K562 (cell line): ENCODE data around the gene MGRN1. TPM values are rescaled to one million over a fixed set of nuclear protein-coding genes. Genes with fewer than 3 reads are reported as not detected.

Source experiments
- ATAC-seq: fragments of 200-7000 bp; cut with Tn5 transposase; 3 replicates; pipeline ENCODE4 v1.9.1; 2020; ENCODE audit warnings: moderate library complexity
- BruUV-seq: library from RNA; stranded (reverse); fragments of 400-500 nt; replicated peaks from 2 replicates; lab custom pipeline; 2021; lab: Mats Ljungman, UMichigan
- CTCF ChIA-PET: fragments of 300-600 bp; formaldehyde crosslinking; extraction: SDS; loops from one replicate; lab custom pipeline; 2021; ENCODE audit warnings: low intra/inter-chr PET ratio; lab: Yijun Ruan, JAX
- POLR2A ChIA-PET: fragments of 300-600, 350-650 bp; sonication (Branson Sonifier 250); formaldehyde crosslinking; extraction: SDS; loops from one replicate; lab custom pipeline; 2021; ENCODE audit warnings: antibody characterized with exemption, inconsistent platforms; lab: Yijun Ruan, JAX
- DNase-seq, 4 experiments: peaks; one replicate each; pipeline versions ENCODE4 v3.0.0 to v3.0.0-alpha.2; 2011 to 2018; ENCODE audit warnings: low spot score in 3 of 4, mixed read lengths in 3 of 4; ENCODE audit errors: extremely low read depth in 1 of 4
- FAIRE-seq: peaks from 2 replicates; lab custom pipeline; 2011; peaks lifted over from hg19 to GRCh38; lab: Jason Lieb, UNC
- H2AFZ ChIP-seq: 2 replicates; pipeline ENCODE4 v1.6.0; 2011; ENCODE audit warnings: low read depth, low read length, control low read depth, inconsistent platforms
- H3K27ac ChIP-seq: fragments of 200-600 bp; 3 replicates; pipeline ENCODE4 v1.8.0; 2011; ENCODE audit warnings: low read depth, mild to moderate bottlenecking, control low read depth, inconsistent platforms, low read length, moderate library complexity, mixed read lengths; ENCODE audit errors: extremely low read depth
- H3K27me3 ChIP-seq, 2 experiments: fragments of 300-600 bp in 1 of 2; 2 replicates in 1 of 2; 3 replicates in 1 of 2; pipeline versions ENCODE4 v1.6.0 to v1.8.0; 2011; ENCODE audit warnings: inconsistent platforms in 2 of 2, low read length in 2 of 2, mild to moderate bottlenecking in 1 of 2, mixed read lengths in 1 of 2, moderate library complexity in 1 of 2; ENCODE audit not compliant: control insufficient read depth in 2 of 2, insufficient read depth in 2 of 2
- H3K36me3 ChIP-seq: fragments of 300-600 bp; 3 replicates; pipeline ENCODE4 v1.8.0; 2011; ENCODE audit warnings: mild to moderate bottlenecking, low read length, inconsistent platforms; ENCODE audit not compliant: control insufficient read depth, insufficient read depth
- H3K4me1 ChIP-seq, 2 experiments: fragments of 200-600 bp in 1 of 2; replicated peaks in 1 of 2; 2 replicates in 1 of 2; 3 replicates in 1 of 2; pipeline versions ENCODE4 v1.5.1 to v1.8.0; 2011; ENCODE audit warnings: inconsistent platforms in 2 of 2, low read length in 2 of 2, mild to moderate bottlenecking in 1 of 2, mixed read lengths in 1 of 2, moderate library complexity in 1 of 2; ENCODE audit not compliant: control insufficient read depth in 2 of 2, insufficient read depth in 2 of 2
- H3K4me2 ChIP-seq: 2 replicates; pipeline ENCODE4 v1.6.1; 2011; ENCODE audit warnings: low read length, control low read depth, inconsistent platforms, mixed read lengths; ENCODE audit not compliant: insufficient read depth
- H3K4me3 ChIP-seq: fragments of 200-600 bp; sonication (generic), shearing (Covaris generic); 2 replicates; pipeline ENCODE4 v1.5.1; 2016; ENCODE audit warnings: control low read depth, inconsistent platforms
- H3K79me2 ChIP-seq: fragments of 200-600 bp; 3 replicates; pipeline ENCODE4 v1.8.0; 2011; ENCODE audit warnings: low read length, inconsistent platforms; ENCODE audit not compliant: control insufficient read depth, insufficient read depth
- H3K9ac ChIP-seq, 2 experiments: 2 replicates each; pipeline versions ENCODE4 v1.6.0 to v1.6.1; 2011; ENCODE audit warnings: low read depth in 2 of 2, low read length in 2 of 2, control low read depth in 1 of 2, inconsistent platforms in 1 of 2, mild to moderate bottlenecking in 1 of 2, mixed read lengths in 1 of 2; ENCODE audit not compliant: insufficient read depth in 1 of 2
- H3K9me1 ChIP-seq: one replicate; pipeline ENCODE4 v1.6.0; 2011; ENCODE audit warnings: inconsistent platforms, mild to moderate bottlenecking, low read length, moderate library complexity; ENCODE audit not compliant: control insufficient read depth, insufficient read depth
- H3K9me3 ChIP-seq: replicated peaks from 2 replicates; pipeline ENCODE4 v1.5.1; 2011; ENCODE audit warnings: low read depth, low read length, inconsistent platforms; ENCODE audit not compliant: control insufficient read depth, insufficient read depth
- H4K20me1 ChIP-seq: replicated peaks from 2 replicates; pipeline ENCODE4 v1.6.1; 2011; ENCODE audit warnings: low read length, inconsistent platforms, mixed read lengths; ENCODE audit not compliant: control insufficient read depth, insufficient read depth
- ARID2 ChIP-seq: fragments of 450-650 bp; IDR thresholded peaks from 2 replicates; pipeline ENCODE4 v1.6.1; 2017; ENCODE audit warnings: antibody characterized with exemption, mild to moderate bottlenecking
- HOXB6 ChIP-seq: fragments of 250-450 bp; sonication (Bioruptor Pico); IDR thresholded peaks from 2 replicates; pipeline ENCODE4 v1.5.1; 2022; ENCODE audit warnings: mild to moderate bottlenecking, borderline replicate concordance
- POLR2G ChIP-seq: fragments of 200-400 bp; formaldehyde crosslinking; IDR thresholded peaks from 2 replicates; pipeline ENCODE4 v1.6.1; 2017; ENCODE audit warnings: low read depth, mild to moderate bottlenecking, antibody characterized with exemption, low read length, moderate library complexity
- ZNF586 ChIP-seq: fragments of 450-650 bp; formaldehyde crosslinking; conservative IDR thresholded peaks from 2 replicates; pipeline ENCODE4 v1.4.0; 2020; ENCODE audit warnings: mild to moderate bottlenecking, moderate library complexity
- WGBS: fragments of 100-300 bp; shearing (Covaris generic); methylation state at CpG from one replicate; pipeline ENCODE4 v1.1.6; 2016; ENCODE audit warnings: low coverage, mixed read lengths; ENCODE audit not compliant: insufficient coverage; ENCODE audit errors: missing lambda C conversion rate; 5-methylcytosine and 5-hydroxymethylcytosine counted together
- in situ Hi-C: fragments of 300-500 bp; cut with MboI; formaldehyde crosslinking; loops from 4 replicates; pipeline ENCODE4 v1.15.0; 2018; ENCODE audit warnings: inconsistent platforms, mixed read lengths
- intact Hi-C: fragments of 100-400 bp; cut with micrococcal nuclease; formaldehyde crosslinking; loops from 2 replicates; pipeline ENCODE4 v1.14.2; 2022
- polyA plus RNA-seq, 8 experiments: library from polyadenylated mRNA; depleted of rRNA in 4 of 8; stranded (reverse) in 5 of 8; unstranded in 3 of 8; fragments of >200 nt; fragmentation: Nextera tagmentation in 2 of 8; fragmentation: Illumina TruSeq in 1 of 8; extraction: Ambion mirVana in 2 of 8; extraction: Trizol in 1 of 8; gene quantifications; 2 replicates each; pipeline versions ENCODE4 v1.2.1 to v1.2.3, GENCODE V29; 2011 to 2014; ENCODE audit warnings: inconsistent platforms in 1 of 8, missing spikeins in 1 of 8
- total RNA-seq, 7 experiments: library from RNA; depleted of rRNA in 6 of 7; stranded (reverse); fragments of >200 nt in 6 of 7; fragmentation: Illumina TruSeq in 2 of 7; extraction: Trizol in 2 of 7; gene quantifications; 2 replicates each; pipeline versions ENCODE4 v1.2.1 to v1.2.3, GENCODE V29; 2011 to 2021; ENCODE audit warnings: low replicate concordance in 1 of 7

Gene MGRN1
- total and polyA plus RNA-seq, 9 of the 15 experiments (the other 6 are each of a cell fraction or from before 2014, with no cell fraction given): 0.15 to 37.9 (median 6.0) TPM

GRCh38 chr16:4668313-4668960 is 43.8 kb downstream of the MGRN1 start (continued):
- TF ChIP-seq ZNF586 (CRISPR knock-in tag): no peak

- no peak overlapping the region for H2AFZ ChIP-seq
- no peak overlapping the region for H3K27ac ChIP-seq
- WGBS: 89% methylated on average over 23 of the region's 33 CpGs
- FAIRE-seq: no peak
- BruUV-seq: no TSS peak
- peaks cover 42% of the 10 kb centered on the region for H3K36me3 ChIP-seq
- peak; percentile 39; the same call in 1 of the 2 replicates for TF ChIP-seq POLR2G
- no peak for TF ChIP-seq HOXB6 (CRISPR knock-in tag)
- TF ChIP-seq ARID2: no peak
- H3K9ac ChIP-seq: peak overlapping the region in 1 of 2 experiments; percentile 64; a peak in 2 of 4 replicates
- H3K9me3 ChIP-seq: no peaks in the 10 kb centered on the region
- H3K4me3 ChIP-seq: no peak overlapping the region
- no peak for DNase-seq
- in situ Hi-C loops (no loop called here), intact Hi-C loops (no loop called here)
- no peaks in the 10 kb centered on the region for H3K9me1 ChIP-seq
- no peak overlapping the region for H3K4me2 ChIP-seq
- H4K20me1 ChIP-seq: no peaks in the 10 kb centered on the region
- H3K4me1 ChIP-seq: peaks cover 0 to 26% of the 10 kb centered on the region in 2 experiments; a peak in 2 of 5 replicates
- H3K79me2 ChIP-seq: no peaks in the 10 kb centered on the region
- ChIA-PET CTCF (no interaction called here), POLR2A (no interaction called here)
- no peaks in the 10 kb centered on the region for H3K27me3 ChIP-seq
- ATAC-seq: no peak
Observed at GRCh38 chr16:4673387-4674046, 48.9 kb downstream of the MGRN1 start.
